Thymus (tissue), 11 donors: ENCODE results near the gene KCTD21. TPM values are rescaled to one million over a fixed set of nuclear protein-coding genes. Genes with fewer than 3 reads are reported as not detected.

Source experiments
- DNase-seq, 9 donors: peaks; one replicate each; pipeline ENCODE4 v3.0.0-alpha.2; 2013; ENCODE audit warnings: low spot score in 9 of 9, low read depth in 6 of 9, missing footprints in 1 of 9
- H3K27ac ChIP-seq, 2 donors: one replicate each; pipeline ENCODE4 v1.5.1; 2013; ENCODE audit warnings: control low read depth in 1 of 2, low read depth in 1 of 2, low read length in 1 of 2, mild to moderate bottlenecking in 1 of 2, moderate library complexity in 1 of 2
- H3K27me3 ChIP-seq, 2 donors: one replicate each; pipeline ENCODE4 v1.5.1; 2013; ENCODE audit warnings: low read length in 1 of 2; ENCODE audit not compliant: control insufficient read depth in 2 of 2, insufficient read depth in 1 of 2
- H3K36me3 ChIP-seq, 2 donors: one replicate each; pipeline ENCODE4 v1.5.1; 2013; ENCODE audit warnings: low read length in 1 of 2, mild to moderate bottlenecking in 1 of 2, moderate library complexity in 1 of 2; ENCODE audit not compliant: control insufficient read depth in 2 of 2, insufficient read depth in 2 of 2
- H3K4me1 ChIP-seq, 2 donors: one replicate each; pipeline ENCODE4 v1.5.1; 2013; ENCODE audit warnings: low read length in 2 of 2; ENCODE audit not compliant: control insufficient read depth in 2 of 2, insufficient read depth in 2 of 2
- H3K4me3 ChIP-seq, 2 donors: one replicate each; pipeline ENCODE4 v1.5.1; 2013; ENCODE audit warnings: low read length in 2 of 2, control low read depth in 1 of 2, mild to moderate bottlenecking in 1 of 2
- H3K9me3 ChIP-seq, 2 donors: one replicate each; pipeline ENCODE4 v1.5.1; 2013; ENCODE audit warnings: low read length in 1 of 2, mild to moderate bottlenecking in 1 of 2; ENCODE audit not compliant: control insufficient read depth in 2 of 2, insufficient read depth in 1 of 2
- WGBS: extraction: QIAGEN DNeasy Blood & Tissue Kit; methylation state at CpG from one replicate; pipeline ENCODE4 v1.1.7; 2013; 5-methylcytosine and 5-hydroxymethylcytosine counted together
- polyA plus RNA-seq: library from polyadenylated mRNA; stranded (reverse); fragments of 200-250 nt; gene quantifications from one replicate; pipeline ENCODE4 v1.2.3, GENCODE V29; 2013
- total RNA-seq: library from RNA; stranded (reverse); fragments of 120-200 nt; gene quantifications from one replicate; pipeline ENCODE4 v1.2.4, GENCODE V29; 2013
- donor health status: healthy.

Gene KCTD21
- total and polyA plus RNA-seq, 2 donors: 3.7 to 5.6 TPM

- peak in 4 of 9 donors; percentile 35 to 60 (median 46) for DNase-seq
- Histone ChIP-seq H3K27ac (peak overlapping the region; percentile 18 to 71), H3K27me3 (no peaks in the 10 kb centered on the region), H3K36me3 (peaks cover 83 to 92% of the 10 kb centered on the region in 2 donors), H3K4me1 (peaks cover 5 to 34% of the 10 kb centered on the region in 2 donors), H3K4me3 (no peak overlapping the region), H3K9me3 (no peaks in the 10 kb centered on the region)
- WGBS: 93% methylated on average over 14 of the region's 14 CpGs
These were observed 32.1 kb upstream of the KCTD21 start for GRCh38 chr11:78220218-78221157.

- no peak overlapping the region for H3K4me3 ChIP-seq
- peaks cover 76 to 90% of the 10 kb centered on the region in 2 donors for H3K36me3 ChIP-seq
- H3K27me3 ChIP-seq: no peaks in the 10 kb centered on the region
- H3K27ac ChIP-seq: peak overlapping the region in 1 of 2 donors; percentile 71
- H3K9me3 ChIP-seq: no peaks in the 10 kb centered on the region
- 96% methylated on average over 7 of the region's 7 CpGs for WGBS
- H3K4me1 ChIP-seq: peaks cover 12 to 42% of the 10 kb centered on the region in 2 donors
- no peak for DNase-seq
These were observed 31.2 kb upstream of the KCTD21 start for GRCh38 chr11:78219493-78220217.

GRCh38 chr11:78218707-78219492, 30.5 kb upstream of the KCTD21 start:
- Histone ChIP-seq H3K4me1 (peaks cover 17 to 50% of the 10 kb centered on the region in 2 donors), H3K4me3 (no peak overlapping the region), H3K36me3 (peaks cover 69 to 82% of the 10 kb centered on the region in 2 donors), H3K27me3 (no peaks in the 10 kb centered on the region), H3K9me3 (no peaks in the 10 kb centered on the region), H3K27ac (no peak overlapping the region)
- no peak for DNase-seq
- 98% methylated on average over 11 of the region's 11 CpGs for WGBS

GRCh38 chr11:78217650-78218541, 29.5 kb upstream of the KCTD21 start:
- DNase-seq: no peak
- Histone ChIP-seq H3K4me3 (no peak overlapping the region), H3K4me1 (peaks cover 22 to 60% of the 10 kb centered on the region in 2 donors), H3K36me3 (peaks cover 64 to 81% of the 10 kb centered on the region in 2 donors), H3K27me3 (no peaks in the 10 kb centered on the region), H3K9me3 (no peaks in the 10 kb centered on the region), H3K27ac (no peak overlapping the region)
- 98% methylated on average over 14 of the region's 14 CpGs for WGBS

GRCh38 chr11:78216571-78217287, 28.3 kb upstream of the KCTD21 start:
- Histone ChIP-seq H3K4me3 (no peak overlapping the region), H3K4me1 (peaks cover 22 to 62% of the 10 kb centered on the region in 2 donors), H3K27ac (no peak overlapping the region), H3K36me3 (peaks cover 55 to 74% of the 10 kb centered on the region in 2 donors), H3K27me3 (no peaks in the 10 kb centered on the region), H3K9me3 (no peaks in the 10 kb centered on the region)
- DNase-seq: no peak
- WGBS: 97% methylated on average over 5 of the region's 5 CpGs

- Histone ChIP-seq H3K4me3 (no peak overlapping the region), H3K27ac (no peak overlapping the region), H3K9me3 (no peaks in the 10 kb centered on the region), H3K27me3 (no peaks in the 10 kb centered on the region), H3K36me3 (peaks cover 48 to 67% of the 10 kb centered on the region in 2 donors), H3K4me1 (peaks cover 22 to 60% of the 10 kb centered on the region in 2 donors)
- DNase-seq: no peak
- 98% methylated on average over 3 of the region's 3 CpGs for WGBS
These were observed 27.6 kb upstream of the KCTD21 start for GRCh38 chr11:78216021-78216420.

- Histone ChIP-seq H3K27ac (peak overlapping the region; percentile 77 to 92), H3K9me3 (no peaks in the 10 kb centered on the region), H3K27me3 (no peaks in the 10 kb centered on the region), H3K4me1 (peaks cover 20 to 49% of the 10 kb centered on the region in 2 donors), H3K4me3 (no peak overlapping the region), H3K36me3 (peaks cover 46 to 64% of the 10 kb centered on the region in 2 donors)
- DNase-seq: peak in 6 of 9 donors; percentile 44 to 86 (median 66)
- 57% methylated on average over 12 of the region's 12 CpGs for WGBS
These were observed 26.1 kb upstream of the KCTD21 start for GRCh38 chr11:78214331-78215194.
